ENCODE data around the gene RPP14. TPM values are rescaled to one million over a fixed set of nuclear protein-coding genes. Genes with fewer than 3 reads are reported as not detected.
A peak's percentile ranks its signal among the peaks of the same experiment; 100 is the strongest.
"Not testable (repeated sequence)": the region's sequence is repeated elsewhere in the genome, so short reads cannot be mapped to it uniquely, and the experiment has no call there.

RPP14 gene
- total RNA-seq, 2 experiments from 2014 or later, result 16.4 to 16.9 TPM

GRCh38 chr3:58271901-58272501, 34.0 kb upstream of the RPP14 start:
- Mint-ChIP-seq H3K4me3 (no peak overlapping the region), H3K36me3 (ENCODE audit: low read depth) (peaks cover 20% of the 10 kb centered on the region), H3K4me1 (peaks cover 11% of the 10 kb centered on the region), H3K27ac (peak overlapping the region; percentile 24), H3K27me3 (no peaks in the 10 kb centered on the region), H3K9me3 (ENCODE audit: low read depth) (peaks cover 1% of the 10 kb centered on the region)
- ChIA-PET POLR2A (no interaction called here), CTCF (interaction anchor here (0.8 to 2.4 kb wide), 5 partner anchors 8 to 86 kb away, joined by 3 to 11 read pairs (median 5); partner anchors contain the start of genes HTD2 and RPP14)
- DNase-seq, result peak; percentile 25
- intact Hi-C loops (cut with DNase I, micrococcal nuclease), result no loop called here
- peak; percentile 80 for ATAC-seq

- Mint-ChIP-seq H3K27ac (no peak overlapping the region), H3K4me3 (no peak overlapping the region), H3K9me3 (ENCODE audit: low read depth) (peaks cover 1% of the 10 kb centered on the region), H3K4me1 (peaks cover 11% of the 10 kb centered on the region), H3K36me3 (ENCODE audit: low read depth) (peaks cover 19% of the 10 kb centered on the region), H3K27me3 (no peaks in the 10 kb centered on the region)
- ChIA-PET CTCF (interaction anchor here (0.5 to 1.8 kb wide), 5 partner anchors 11 to 86 kb away, joined by 3 to 6 read pairs (median 3); no protein-coding TSS in a partner anchor), POLR2A (no interaction called here)
- no peak for ATAC-seq
- intact Hi-C loops (cut with DNase I, micrococcal nuclease), result no loop called here
- no peak for DNase-seq
Observed at GRCh38 chr3:58272891-58273290, 33.2 kb upstream of the RPP14 start.

- intact Hi-C loops (cut with DNase I, micrococcal nuclease), result not testable (repeated sequence)
Observed at GRCh38 chr3:58273362-58273761, 32.7 kb upstream of the RPP14 start.

GRCh38 chr3:58274027-58274614, 31.9 kb upstream of the RPP14 start:
- Mint-ChIP-seq H3K36me3 (ENCODE audit: low read depth) (peaks cover 19% of the 10 kb centered on the region), H3K4me3 (no peak overlapping the region), H3K27ac (no peak overlapping the region), H3K4me1 (peaks cover 11% of the 10 kb centered on the region), H3K27me3 (no peaks in the 10 kb centered on the region), H3K9me3 (ENCODE audit: low read depth) (peaks cover 1% of the 10 kb centered on the region)
- DNase-seq (no peak), ATAC-seq (no peak)
- POLR2A ChIA-PET, result no interaction called here
- intact Hi-C loops (cut with DNase I, micrococcal nuclease), result no loop called here
- CTCF ChIA-PET, result interaction anchor here (0.6 to 2.3 kb wide), 2 partner anchors 32 to 255 kb away, joined by 3 to 5 read pairs; partner anchors contain the start of genes HTD2 and RPP14

More at GRCh38 chr3:58273362-58273761, 32.7 kb upstream of the RPP14 start:
- Mint-ChIP-seq H3K4me1 (peaks cover 11% of the 10 kb centered on the region), H3K36me3 (ENCODE audit: low read depth) (peaks cover 19% of the 10 kb centered on the region)
- CTCF ChIA-PET, result interaction anchor here (0.5 to 2.3 kb wide), 4 partner anchors 10 to 47 kb away, joined by 3 to 6 read pairs (median 4); partner anchors contain the start of genes HTD2 and RPP14
- H3K27me3 Mint-ChIP-seq; H3K9me3 Mint-ChIP-seq (ENCODE audit: low read depth); POLR2A ChIA-PET; ATAC-seq; DNase-seq; H3K4me3 Mint-ChIP-seq; H3K27ac Mint-ChIP-seq: not testable (repeated sequence)

GRCh38 chr3:58281069-58281468, 25.0 kb upstream of the RPP14 start:
- H3K9me3 Mint-ChIP-seq (ENCODE audit: low read depth), result peaks cover 1% of the 10 kb centered on the region
- intact Hi-C loops (cut with DNase I, micrococcal nuclease), result no loop called here

GRCh38 chr3:58285334-58285733, 20.7 kb upstream of the RPP14 start:
- DNase-seq (no peak), ATAC-seq (no peak)
- CTCF ChIA-PET, result no interaction called here
- intact Hi-C loops (cut with DNase I, micrococcal nuclease), result no loop called here
- Mint-ChIP-seq H3K27ac (no peak overlapping the region), H3K4me3 (no peak overlapping the region), H3K36me3 (ENCODE audit: low read depth) (peaks cover 4% of the 10 kb centered on the region), H3K4me1 (no peaks in the 10 kb centered on the region), H3K9me3 (ENCODE audit: low read depth) (no peaks in the 10 kb centered on the region), H3K27me3 (no peaks in the 10 kb centered on the region)
- POLR2A ChIA-PET, result no interaction called here

More at GRCh38 chr3:58281069-58281468, 25.0 kb upstream of the RPP14 start:
- ChIA-PET POLR2A (no interaction called here), CTCF (no interaction called here)
- Mint-ChIP-seq H3K27me3 (no peaks in the 10 kb centered on the region), H3K4me1 (no peaks in the 10 kb centered on the region), H3K27ac (no peak overlapping the region), H3K4me3 (no peak overlapping the region), H3K36me3 (ENCODE audit: low read depth) (peaks cover 11% of the 10 kb centered on the region)
- DNase-seq, result no peak
- ATAC-seq, result no peak

- POLR2A ChIA-PET, result no interaction called here
- intact Hi-C loops (cut with DNase I, micrococcal nuclease), result no loop called here
- no peak for DNase-seq
- ATAC-seq, result no peak
- CTCF ChIA-PET, result interaction anchor here (1.8 kb wide), 1 partner anchor 19 kb away, joined by 4 read pairs; the partner anchor contains the start of genes HTD2 and RPP14
- no peaks in the 10 kb centered on the region for H3K4me1 Mint-ChIP-seq
- no peaks in the 10 kb centered on the region for H3K9me3 Mint-ChIP-seq (ENCODE audit: low read depth)
- no peak overlapping the region for H3K27ac Mint-ChIP-seq
- H3K27me3 Mint-ChIP-seq, result no peaks in the 10 kb centered on the region
- peaks cover 4% of the 10 kb centered on the region for H3K36me3 Mint-ChIP-seq (ENCODE audit: low read depth)
- no peak overlapping the region for H3K4me3 Mint-ChIP-seq
Observed at GRCh38 chr3:58287354-58287753, 18.7 kb upstream of the RPP14 start.

GRCh38 chr3:58288011-58288728, 17.9 kb upstream of the RPP14 start:
- Mint-ChIP-seq H3K4me3 (no peak overlapping the region), H3K36me3 (ENCODE audit: low read depth) (peaks cover 4% of the 10 kb centered on the region), H3K27ac (no peak overlapping the region), H3K9me3 (ENCODE audit: low read depth) (no peaks in the 10 kb centered on the region), H3K4me1 (no peaks in the 10 kb centered on the region), H3K27me3 (no peaks in the 10 kb centered on the region)
- DNase-seq (no peak), ATAC-seq (no peak)
- POLR2A ChIA-PET, result no interaction called here
- intact Hi-C loops (cut with DNase I, micrococcal nuclease), result no loop called here
- CTCF ChIA-PET, result interaction anchor here (0.5 to 1.8 kb wide), 2 partner anchors 19 to 160 kb away, joined by 3 to 4 read pairs; partner anchors contain the start of genes HTD2 and RPP14

- intact Hi-C loops (cut with DNase I, micrococcal nuclease); POLR2A ChIA-PET: not testable (repeated sequence)
- CTCF ChIA-PET, result interaction anchor here (1.8 kb wide), 1 partner anchor 18 kb away, joined by 4 read pairs; the partner anchor contains the start of genes HTD2 and RPP14
Observed at GRCh38 chr3:58288964-58289613, 17.0 kb upstream of the RPP14 start.

GRCh38 chr3:58290446-58290845, 15.6 kb upstream of the RPP14 start:
- H3K27ac Mint-ChIP-seq; DNase-seq; H3K9me3 Mint-ChIP-seq (ENCODE audit: low read depth); ATAC-seq; intact Hi-C loops (cut with DNase I, micrococcal nuclease); H3K36me3 Mint-ChIP-seq (ENCODE audit: low read depth); POLR2A ChIA-PET; H3K27me3 Mint-ChIP-seq; CTCF ChIA-PET; H3K4me1 Mint-ChIP-seq; H3K4me3 Mint-ChIP-seq: not testable (repeated sequence)

More at GRCh38 chr3:58288964-58289613, 17.0 kb upstream of the RPP14 start:
- not testable (repeated sequence) for H3K36me3 Mint-ChIP-seq (ENCODE audit: low read depth); H3K27me3 Mint-ChIP-seq; H3K27ac Mint-ChIP-seq; H3K9me3 Mint-ChIP-seq (ENCODE audit: low read depth); ATAC-seq; H3K4me1 Mint-ChIP-seq; H3K4me3 Mint-ChIP-seq; DNase-seq

GRCh38 chr3:58291671-58292338, 14.2 kb upstream of the RPP14 start:
- no peaks in the 10 kb centered on the region for H3K9me3 Mint-ChIP-seq (ENCODE audit: low read depth)
- no peak overlapping the region for H3K4me3 Mint-ChIP-seq
- CTCF ChIA-PET, result interaction anchor here (0.6 kb wide), 2 partner anchors 170 to 283 kb away, joined by 3 read pairs; partner anchors contain the start of gene FLNB
- no peaks in the 10 kb centered on the region for H3K4me1 Mint-ChIP-seq
- POLR2A ChIA-PET, result no interaction called here
- H3K27me3 Mint-ChIP-seq, result no peaks in the 10 kb centered on the region
- no peak overlapping the region for H3K27ac Mint-ChIP-seq
- no peaks in the 10 kb centered on the region for H3K36me3 Mint-ChIP-seq (ENCODE audit: low read depth)
- intact Hi-C loops (cut with DNase I, micrococcal nuclease), result no loop called here
- ATAC-seq (no peak), DNase-seq (no peak)
